Thyroid gland (tissue), 4 donors: ENCODE results near the gene RASA1.

Source experiments
- POLR2A ChIP-seq, 2 donors: fragments of 450-650 bp; IDR thresholded peaks; one replicate each; pipeline ENCODE4 v1.6.1; 2017; ENCODE audit warnings: antibody characterized with exemption in 2 of 2, mild to moderate bottlenecking in 2 of 2, moderate library complexity in 1 of 2
- TF ChIP-seq, protein P1 (sequence below), 6 experiments: fragments of 200-600 bp in 3 of 6; fragments of 450-650 bp in 3 of 6; sonication (generic) in 3 of 6; IDR thresholded peaks; one replicate each; pipeline ENCODE4 v1.5.1; 2016 to 2019; ENCODE audit warnings: antibody characterized with exemption in 6 of 6, mild to moderate bottlenecking in 2 of 6, inconsistent platforms in 1 of 6, moderate library complexity in 1 of 6

DNA sequence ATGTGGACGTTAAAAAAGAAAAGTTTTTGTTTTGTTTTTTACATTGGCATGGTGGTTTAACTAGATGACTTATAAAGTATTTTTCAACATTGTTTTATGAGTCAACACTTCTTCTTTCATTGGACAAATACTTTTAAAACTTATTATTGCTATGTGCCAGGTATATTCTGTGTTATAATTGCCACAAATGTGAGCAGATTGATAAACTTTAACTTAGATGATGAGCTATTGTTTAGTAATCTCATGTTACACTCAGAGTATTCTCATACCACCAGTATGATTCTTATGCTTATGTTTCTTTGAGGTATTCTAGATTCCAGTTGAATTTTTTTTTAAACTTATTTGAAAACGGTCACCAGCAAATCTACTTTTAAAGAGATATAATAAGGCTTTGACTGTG, 60.3 kb downstream of the RASA1 start:
- TF ChIP-seq, protein P1, sequence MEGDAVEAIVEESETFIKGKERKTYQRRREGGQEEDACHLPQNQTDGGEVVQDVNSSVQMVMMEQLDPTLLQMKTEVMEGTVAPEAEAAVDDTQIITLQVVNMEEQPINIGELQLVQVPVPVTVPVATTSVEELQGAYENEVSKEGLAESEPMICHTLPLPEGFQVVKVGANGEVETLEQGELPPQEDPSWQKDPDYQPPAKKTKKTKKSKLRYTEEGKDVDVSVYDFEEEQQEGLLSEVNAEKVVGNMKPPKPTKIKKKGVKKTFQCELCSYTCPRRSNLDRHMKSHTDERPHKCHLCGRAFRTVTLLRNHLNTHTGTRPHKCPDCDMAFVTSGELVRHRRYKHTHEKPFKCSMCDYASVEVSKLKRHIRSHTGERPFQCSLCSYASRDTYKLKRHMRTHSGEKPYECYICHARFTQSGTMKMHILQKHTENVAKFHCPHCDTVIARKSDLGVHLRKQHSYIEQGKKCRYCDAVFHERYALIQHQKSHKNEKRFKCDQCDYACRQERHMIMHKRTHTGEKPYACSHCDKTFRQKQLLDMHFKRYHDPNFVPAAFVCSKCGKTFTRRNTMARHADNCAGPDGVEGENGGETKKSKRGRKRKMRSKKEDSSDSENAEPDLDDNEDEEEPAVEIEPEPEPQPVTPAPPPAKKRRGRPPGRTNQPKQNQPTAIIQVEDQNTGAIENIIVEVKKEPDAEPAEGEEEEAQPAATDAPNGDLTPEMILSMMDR (IDR thresholded peaks at IDR 0.05), result no peak
- no peak for TF ChIP-seq POLR2A (IDR thresholded peaks at IDR 0.05)
